BJ (cell line): Measurements from ENCODE around the gene TKTL1. TPM values are rescaled to one million over a fixed set of nuclear protein-coding genes. Genes with fewer than 3 reads are reported as not detected.

ENCODE experiments used
- CTCF ChIA-PET: fragments of 350-600 bp; formaldehyde crosslinking; extraction: SDS; loops from one replicate; lab custom pipeline; 2021; ENCODE audit warnings: antibody characterized with exemption, inconsistent platforms; lab: Yijun Ruan, JAX
- POLR2A ChIA-PET: fragments of 300-600 bp; sonication (Branson Sonifier 250); formaldehyde crosslinking; extraction: SDS; loops from one replicate; lab custom pipeline; 2021; ENCODE audit warnings: antibody characterized with exemption; lab: Charles Lee
- DNase-seq: peaks from one replicate; pipeline ENCODE4 v3.0.0-alpha.2; 2011; ENCODE audit warnings: low read depth
- H3K27me3 ChIP-seq: 2 replicates; pipeline ENCODE4 v1.6.0; 2011; ENCODE audit warnings: low read length; ENCODE audit not compliant: control insufficient read depth, insufficient read depth
- H3K36me3 ChIP-seq: 2 replicates; pipeline ENCODE4 v1.5.1; 2011; ENCODE audit warnings: low read length; ENCODE audit not compliant: control insufficient read depth, insufficient read depth
- H3K4me3 ChIP-seq: 2 replicates; pipeline ENCODE4 v1.5.1; 2011; ENCODE audit warnings: low read depth, mild to moderate bottlenecking, control low read depth, low read length
- CTCF ChIP-seq: IDR thresholded peaks from 2 replicates; pipeline ENCODE4 v1.5.1; 2011; ENCODE audit warnings: low read depth, mild to moderate bottlenecking, control low read depth, inconsistent platforms, low read length, moderate library complexity; ENCODE audit not compliant: insufficient read depth
- polyA plus RNA-seq: library from polyadenylated mRNA; depleted of rRNA; stranded (reverse); fragments of >200 nt; gene quantifications from 2 replicates; pipeline ENCODE4 v1.2.3, GENCODE V29; 2011; rRNA removed

Gene TKTL1
- polyA plus RNA-seq, 1 experiment, result not detected

- Histone ChIP-seq H3K27me3 (no peaks in the 10 kb centered on the region), H3K36me3 (peaks cover 6% of the 10 kb centered on the region; the same call in 1 of the 2 replicates), H3K4me3 (peak overlapping the region; percentile 69)
- no peak for TF ChIP-seq CTCF
- POLR2A ChIA-PET, result no interaction called here
- CTCF ChIA-PET, result interaction anchor here (1.0 kb wide), 1 partner anchor 18 kb away, joined by 3 read pairs; the partner anchor contains the start of gene RPL10
- DNase-seq, result no peak
Measured at GRCh38 chrX:154379569-154379951, 84.0 kb downstream of the TKTL1 start.

Other genes starting within 250 kb of the TKTL1 start
- 10.9 and 11.9 TPM in 2 replicates for gene MECP2, start 198.1 kb upstream of the TKTL1 start, polyA plus RNA-seq
- not detected in 2 replicates for gene OPN1LW, start 151.6 kb upstream of the TKTL1 start, polyA plus RNA-seq
- gene OPN1MW, start 113.2 kb upstream of the TKTL1 start, polyA plus RNA-seq, result not detected in 2 replicates
- not detected in 2 replicates for gene OPN1MW2, start 76.0 kb upstream of the TKTL1 start, polyA plus RNA-seq
- not detected in 2 replicates for gene OPN1MW3, start 38.2 kb upstream of the TKTL1 start, polyA plus RNA-seq
- not detected in 2 replicates for gene TEX28, start 671 bp upstream of the TKTL1 start, polyA plus RNA-seq
- gene FLNA, start 78.8 kb downstream of the TKTL1 start, polyA plus RNA-seq, result 855 and 1,740 TPM in 2 replicates
- gene EMD, start 83.5 kb downstream of the TKTL1 start, polyA plus RNA-seq, result 32.6 and 71.0 TPM in 2 replicates
- gene RPL10, start 102.6 kb downstream of the TKTL1 start, polyA plus RNA-seq, result 5,693 and 7,037 TPM in 2 replicates
- 50.3 and 63.5 TPM in 2 replicates for gene DNASE1L1, start 113.5 kb downstream of the TKTL1 start, polyA plus RNA-seq
- gene TAFAZZIN, start 115.7 kb downstream of the TKTL1 start, polyA plus RNA-seq, result 13.1 and 24.8 TPM in 2 replicates
- 82.8 and 143 TPM in 2 replicates for gene ATP6AP1, start 132.9 kb downstream of the TKTL1 start, polyA plus RNA-seq
- gene GDI1, start 141.4 kb downstream of the TKTL1 start, polyA plus RNA-seq, result 149 and 216 TPM in 2 replicates
- gene FAM50A, start 148.3 kb downstream of the TKTL1 start, polyA plus RNA-seq, result 74.8 and 75.0 TPM in 2 replicates
- 16.8 and 36.0 TPM in 2 replicates for gene PLXNA3, start 162.5 kb downstream of the TKTL1 start, polyA plus RNA-seq
- gene LAGE3, start 183.5 kb downstream of the TKTL1 start, polyA plus RNA-seq, result 14.4 and 17.8 TPM in 2 replicates
- 22.1 and 33.3 TPM in 2 replicates for gene UBL4A, start 190.8 kb downstream of the TKTL1 start, polyA plus RNA-seq
- 26.8 and 45.6 TPM in 2 replicates for gene SLC10A3, start 194.8 kb downstream of the TKTL1 start, polyA plus RNA-seq
- gene FAM3A, start 220.4 kb downstream of the TKTL1 start, polyA plus RNA-seq, result 17.3 and 34.8 TPM in 2 replicates